Measurements from ENCODE around the gene CKAP2.
"Not testable (repeated sequence)": the region's sequence is repeated elsewhere in the genome, so short reads cannot be mapped to it uniquely, and the experiment has no call there.

Gene CKAP2

GRCh38 chr13:52451135-52451804 lies 4.0 kb upstream of the CKAP2 start:
- Histone ChIP-seq H3K4me3 (ENCODE audit: low read length in 2 of 2) (no peak overlapping the region), H3K36me3 (ENCODE audit: control insufficient read depth in 2 of 2, insufficient read depth in 2 of 2, low read length in 2 of 2) (no peaks in the 10 kb centered on the region), H3K27me3 (ENCODE audit: control insufficient read depth in 1 of 2, insufficient read depth in 2 of 2, low read length in 2 of 2) (no peaks in the 10 kb centered on the region), H3K4me1 (ENCODE audit: control insufficient read depth, insufficient read depth, low read length) (peaks cover 22% of the 10 kb centered on the region), H3K27ac (ENCODE audit: low read length) (no peak overlapping the region), H3K9ac (ENCODE audit: low read length in 2 of 2) (no peak overlapping the region), H3K9me3 (ENCODE audit: control insufficient read depth in 2 of 2, low read length in 2 of 2) (no peaks in the 10 kb centered on the region)

GRCh38 chr13:52452470-52452869 lies 2.8 kb upstream of the CKAP2 start:
- Histone ChIP-seq H3K27me3 (ENCODE audit: control insufficient read depth in 1 of 2, insufficient read depth in 2 of 2, low read length in 2 of 2) (no peaks in the 10 kb centered on the region), H3K27ac (ENCODE audit: low read length) (no peak overlapping the region), H3K4me3 (ENCODE audit: low read length in 2 of 2) (no peak overlapping the region), H3K36me3 (ENCODE audit: control insufficient read depth in 2 of 2, insufficient read depth in 2 of 2, low read length in 2 of 2) (no peaks in the 10 kb centered on the region), H3K9ac (ENCODE audit: low read length in 2 of 2) (no peak overlapping the region), H3K4me1 (ENCODE audit: control insufficient read depth, insufficient read depth, low read length) (peaks cover 22% of the 10 kb centered on the region), H3K9me3 (ENCODE audit: control insufficient read depth in 2 of 2, low read length in 2 of 2) (no peaks in the 10 kb centered on the region)

- Histone ChIP-seq H3K9me3 (ENCODE audit: control insufficient read depth in 2 of 2, low read length in 2 of 2) (no peaks in the 10 kb centered on the region), H3K36me3 (ENCODE audit: control insufficient read depth in 2 of 2, insufficient read depth in 2 of 2, low read length in 2 of 2) (no peaks in the 10 kb centered on the region), H3K9ac (ENCODE audit: low read length in 2 of 2) (peak overlapping the region; percentile 67 to 86), H3K4me1 (ENCODE audit: control insufficient read depth, insufficient read depth, low read length) (peaks cover 10% of the 10 kb centered on the region), H3K27ac (ENCODE audit: low read length) (no peak overlapping the region), H3K4me3 (ENCODE audit: low read length in 2 of 2) (peak overlapping the region; percentile 92 to 98), H3K27me3 (ENCODE audit: control insufficient read depth in 1 of 2, insufficient read depth in 2 of 2, low read length in 2 of 2) (no peaks in the 10 kb centered on the region)
These were observed 839 bp upstream of the CKAP2 start for GRCh38 chr13:52454459-52454819.

- Histone ChIP-seq H3K4me1 (ENCODE audit: control insufficient read depth, insufficient read depth, low read length) (peaks cover 9% of the 10 kb centered on the region), H3K27me3 (ENCODE audit: control insufficient read depth in 1 of 2, insufficient read depth in 2 of 2, low read length in 2 of 2) (no peaks in the 10 kb centered on the region), H3K27ac (ENCODE audit: low read length) (peak overlapping the region; percentile 78), H3K4me3 (ENCODE audit: low read length in 2 of 2) (peak overlapping the region; percentile 92 to 98), H3K36me3 (ENCODE audit: control insufficient read depth in 2 of 2, insufficient read depth in 2 of 2, low read length in 2 of 2) (no peaks in the 10 kb centered on the region), H3K9me3 (ENCODE audit: control insufficient read depth in 2 of 2, low read length in 2 of 2) (no peaks in the 10 kb centered on the region), H3K9ac (ENCODE audit: low read length in 2 of 2) (peak overlapping the region; percentile 67 to 82)
These were observed 381 bp downstream of the CKAP2 start for GRCh38 chr13:52455677-52456041.

GRCh38 chr13:52459668-52460067 lies 4.4 kb downstream of the CKAP2 start:
- no peaks in the 10 kb centered on the region for H3K9me3 ChIP-seq (ENCODE audit: control insufficient read depth in 2 of 2, low read length in 2 of 2)
- peaks cover 0 to 2% of the 10 kb centered on the region in 2 donors for H3K36me3 ChIP-seq (ENCODE audit: control insufficient read depth in 2 of 2, insufficient read depth in 2 of 2, low read length in 2 of 2)
- H3K27me3 ChIP-seq (ENCODE audit: control insufficient read depth in 1 of 2, insufficient read depth in 2 of 2, low read length in 2 of 2) = no peaks in the 10 kb centered on the region
- H3K4me3 ChIP-seq (ENCODE audit: low read length in 2 of 2) = no peak overlapping the region
- peaks cover 4% of the 10 kb centered on the region for H3K4me1 ChIP-seq (ENCODE audit: control insufficient read depth, insufficient read depth, low read length)
- H3K27ac ChIP-seq (ENCODE audit: low read length) = no peak overlapping the region
- H3K9ac ChIP-seq (ENCODE audit: low read length in 2 of 2) = no peak overlapping the region

GRCh38 chr13:52461265-52461664 lies 6.0 kb downstream of the CKAP2 start:
- Histone ChIP-seq H3K4me3 (ENCODE audit: low read length in 2 of 2) (no peak overlapping the region), H3K4me1 (ENCODE audit: control insufficient read depth, insufficient read depth, low read length) (no peaks in the 10 kb centered on the region), H3K27me3 (ENCODE audit: control insufficient read depth in 1 of 2, insufficient read depth in 2 of 2, low read length in 2 of 2) (no peaks in the 10 kb centered on the region), H3K27ac (ENCODE audit: low read length) (no peak overlapping the region), H3K9me3 (ENCODE audit: control insufficient read depth in 2 of 2, low read length in 2 of 2) (no peaks in the 10 kb centered on the region), H3K9ac (ENCODE audit: low read length in 2 of 2) (no peak overlapping the region), H3K36me3 (ENCODE audit: control insufficient read depth in 2 of 2, insufficient read depth in 2 of 2, low read length in 2 of 2) (peaks cover 0 to 2% of the 10 kb centered on the region in 2 donors)

GRCh38 chr13:52463526-52463925 lies 8.2 kb downstream of the CKAP2 start:
- Histone ChIP-seq H3K27ac (ENCODE audit: low read length) (no peak overlapping the region), H3K9ac (ENCODE audit: low read length in 2 of 2) (no peak overlapping the region), H3K4me3 (ENCODE audit: low read length in 2 of 2) (no peak overlapping the region), H3K9me3 (ENCODE audit: control insufficient read depth in 2 of 2, low read length in 2 of 2) (no peaks in the 10 kb centered on the region), H3K27me3 (ENCODE audit: control insufficient read depth in 1 of 2, insufficient read depth in 2 of 2, low read length in 2 of 2) (no peaks in the 10 kb centered on the region), H3K4me1 (ENCODE audit: control insufficient read depth, insufficient read depth, low read length) (no peaks in the 10 kb centered on the region), H3K36me3 (ENCODE audit: control insufficient read depth in 2 of 2, insufficient read depth in 2 of 2, low read length in 2 of 2) (peaks cover 1 to 2% of the 10 kb centered on the region in 2 donors)

- H3K4me1 ChIP-seq (ENCODE audit: control insufficient read depth, insufficient read depth, low read length); H3K36me3 ChIP-seq (ENCODE audit: control insufficient read depth in 2 of 2, insufficient read depth in 2 of 2, low read length in 2 of 2); H3K9me3 ChIP-seq (ENCODE audit: control insufficient read depth in 2 of 2, low read length in 2 of 2); H3K27ac ChIP-seq (ENCODE audit: low read length); H3K27me3 ChIP-seq (ENCODE audit: control insufficient read depth in 1 of 2, insufficient read depth in 2 of 2, low read length in 2 of 2); H3K4me3 ChIP-seq (ENCODE audit: low read length in 2 of 2); H3K9ac ChIP-seq (ENCODE audit: low read length in 2 of 2): not testable (repeated sequence)
These were observed 13.2 kb downstream of the CKAP2 start for GRCh38 chr13:52468487-52468886.

GRCh38 chr13:52480677-52481428 lies 25.6 kb downstream of the CKAP2 start:
- not testable (repeated sequence) for H3K36me3 ChIP-seq (ENCODE audit: control insufficient read depth in 2 of 2, insufficient read depth in 2 of 2, low read length in 2 of 2); H3K27ac ChIP-seq (ENCODE audit: low read length); H3K9ac ChIP-seq (ENCODE audit: low read length in 2 of 2); H3K9me3 ChIP-seq (ENCODE audit: control insufficient read depth in 2 of 2, low read length in 2 of 2); H3K4me1 ChIP-seq (ENCODE audit: control insufficient read depth, insufficient read depth, low read length); H3K27me3 ChIP-seq (ENCODE audit: control insufficient read depth in 1 of 2, insufficient read depth in 2 of 2, low read length in 2 of 2); H3K4me3 ChIP-seq (ENCODE audit: low read length in 2 of 2)

GRCh38 chr13:52487078-52487477 lies 31.8 kb downstream of the CKAP2 start:
- H3K4me1 ChIP-seq (ENCODE audit: control insufficient read depth, insufficient read depth, low read length); H3K9me3 ChIP-seq (ENCODE audit: control insufficient read depth in 2 of 2, low read length in 2 of 2); H3K36me3 ChIP-seq (ENCODE audit: control insufficient read depth in 2 of 2, insufficient read depth in 2 of 2, low read length in 2 of 2); H3K27ac ChIP-seq (ENCODE audit: low read length); H3K4me3 ChIP-seq (ENCODE audit: low read length in 2 of 2); H3K9ac ChIP-seq (ENCODE audit: low read length in 2 of 2); H3K27me3 ChIP-seq (ENCODE audit: control insufficient read depth in 1 of 2, insufficient read depth in 2 of 2, low read length in 2 of 2): not testable (repeated sequence)

- not testable (repeated sequence) for H3K27ac ChIP-seq (ENCODE audit: low read length); H3K4me3 ChIP-seq (ENCODE audit: low read length in 2 of 2); H3K4me1 ChIP-seq (ENCODE audit: control insufficient read depth, insufficient read depth, low read length); H3K9ac ChIP-seq (ENCODE audit: low read length in 2 of 2); H3K9me3 ChIP-seq (ENCODE audit: control insufficient read depth in 2 of 2, low read length in 2 of 2); H3K27me3 ChIP-seq (ENCODE audit: control insufficient read depth in 1 of 2, insufficient read depth in 2 of 2, low read length in 2 of 2); H3K36me3 ChIP-seq (ENCODE audit: control insufficient read depth in 2 of 2, insufficient read depth in 2 of 2, low read length in 2 of 2)
These were observed 33.5 kb downstream of the CKAP2 start for GRCh38 chr13:52488763-52489162.
